Measurements from ENCODE around the gene LDAH.

- no peak for TF ChIP-seq CTCF (conservative IDR thresholded peaks at IDR 0.05; ENCODE audit: low read depth in 2 of 2)
- no peak for TF ChIP-seq EZH2phosphoT487 (IDR thresholded peaks at IDR 0.05; ENCODE audit: unreplicated experiment)
- no peak for TF ChIP-seq EZH2 (IDR thresholded peaks at IDR 0.05; ENCODE audit: low read depth, unreplicated experiment)
Measured at GRCh38 chr2:20717641-20718040, 105.3 kb downstream of the LDAH start.

Data from GM23338 (cell line).